ENCODE data around the gene ACOX1.

The ACOX1 gene

GRCh38 chr17:75891605-75892555, 87.1 kb downstream of the ACOX1 start:
- DNase-seq (ENCODE audit: low spot score), result no peak
